ENCODE data around the gene ERBB2.

DNA sequence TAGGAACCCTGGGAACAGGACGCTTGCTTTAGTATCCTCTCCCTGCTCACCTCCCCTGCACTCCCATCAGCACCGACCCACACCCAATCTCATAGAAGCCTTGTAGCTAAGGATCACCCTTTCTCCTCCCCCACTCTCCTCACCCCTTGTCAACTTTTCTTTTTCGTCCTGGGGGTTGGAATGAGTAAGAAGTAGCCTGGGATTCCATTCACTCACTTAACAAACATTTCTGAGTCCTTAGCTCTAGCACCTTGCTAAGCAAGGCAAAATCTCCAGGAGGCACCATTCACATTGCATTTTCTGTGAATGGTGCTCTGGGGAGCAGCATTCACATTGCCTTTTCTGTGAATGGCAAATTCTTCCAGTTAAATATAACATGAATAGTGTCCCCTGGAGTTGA is 10.9 kb upstream of the ERBB2 start:
- no peak for TF ChIP-seq CTCF (IDR thresholded peaks at IDR 0.05; ENCODE audit: low read length)
- TF ChIP-seq EZH2 (optimal IDR thresholded peaks at IDR 0.05; ENCODE audit: low read depth, low read length), result no peak
- no peak for TF ChIP-seq EZH2phosphoT487 (IDR thresholded peaks at IDR 0.05; ENCODE audit: low read length)
